IPS-20b (cell line): ENCODE results near the gene GAB1.

ENCODE experiments used
- H3K27ac ChIP-seq: one replicate; pipeline ENCODE4 v1.5.1; 2013; ENCODE audit warnings: low read length
- H3K27me3 ChIP-seq: 2 replicates; pipeline ENCODE4 v1.6.1; 2013; ENCODE audit warnings: mild to moderate bottlenecking, low read length, inconsistent platforms; ENCODE audit not compliant: insufficient read depth
- H3K36me3 ChIP-seq: 2 replicates; pipeline ENCODE4 v1.6.1; 2013; ENCODE audit warnings: low read depth, mild to moderate bottlenecking, inconsistent platforms, low read length, moderate library complexity; ENCODE audit not compliant: insufficient read depth
- H3K4me1 ChIP-seq: 2 replicates; pipeline ENCODE4 v1.6.1; 2013; ENCODE audit warnings: mild to moderate bottlenecking, control low read depth, inconsistent platforms, low read length, moderate library complexity; ENCODE audit not compliant: insufficient read depth
- H3K4me3 ChIP-seq: 2 replicates; pipeline ENCODE4 v1.5.1; 2013; ENCODE audit warnings: mild to moderate bottlenecking, low read length, inconsistent platforms
- H3K9ac ChIP-seq: 2 replicates; pipeline ENCODE4 v1.6.1; 2013; ENCODE audit warnings: low read depth, mild to moderate bottlenecking, inconsistent platforms, low read length, moderate library complexity
- H3K9me3 ChIP-seq: 2 replicates; pipeline ENCODE4 v1.6.1; 2013; ENCODE audit warnings: mild to moderate bottlenecking, low read depth, low read length, inconsistent platforms; ENCODE audit not compliant: insufficient read depth

Gene GAB1

GRCh38 chr4:143407888-143408287, 71.2 kb downstream of the GAB1 start:
- Histone ChIP-seq H3K4me1 (0 out of 2 replicates have a peak, but pooled peaks cover 7% of the 10 kb centered on the region), H3K9ac (no peak overlapping the region), H3K27ac (no peak overlapping the region)

GRCh38 chr4:143410015-143410414, 73.3 kb downstream of the GAB1 start:
- no peak overlapping the region for H3K4me3 ChIP-seq
- no peaks in the 10 kb centered on the region for H3K27me3 ChIP-seq
- H3K36me3 ChIP-seq, result no peaks in the 10 kb centered on the region
- H3K9ac ChIP-seq, result no peak overlapping the region
- H3K4me1 ChIP-seq, result 0 out of 2 replicates have a peak, but pooled peaks cover 7% of the 10 kb centered on the region
- no peaks in the 10 kb centered on the region for H3K9me3 ChIP-seq
- no peak overlapping the region for H3K27ac ChIP-seq

More at GRCh38 chr4:143407888-143408287, 71.2 kb downstream of the GAB1 start:
- no peaks in the 10 kb centered on the region for H3K27me3 ChIP-seq
- no peaks in the 10 kb centered on the region for H3K36me3 ChIP-seq
- no peak overlapping the region for H3K4me3 ChIP-seq
- H3K9me3 ChIP-seq, result no peaks in the 10 kb centered on the region

- Histone ChIP-seq H3K4me1 (0 out of 2 replicates have a peak, but pooled peaks cover 7% of the 10 kb centered on the region), H3K4me3 (no peak overlapping the region), H3K36me3 (no peaks in the 10 kb centered on the region), H3K9ac (no peak overlapping the region), H3K9me3 (no peaks in the 10 kb centered on the region), H3K27ac (no peak overlapping the region), H3K27me3 (no peaks in the 10 kb centered on the region)
These were observed 75.1 kb downstream of the GAB1 start for GRCh38 chr4:143411527-143412419.

- Histone ChIP-seq H3K4me1 (0 out of 2 replicates have a peak, but pooled peaks cover 4% of the 10 kb centered on the region), H3K36me3 (no peaks in the 10 kb centered on the region), H3K9me3 (no peaks in the 10 kb centered on the region), H3K4me3 (no peak overlapping the region), H3K27ac (no peak overlapping the region), H3K27me3 (no peaks in the 10 kb centered on the region), H3K9ac (no peak overlapping the region)
These were observed 75.7 kb downstream of the GAB1 start for GRCh38 chr4:143412420-143412758.

- no peaks in the 10 kb centered on the region for H3K9me3 ChIP-seq
- H3K4me3 ChIP-seq, result no peak overlapping the region
- H3K36me3 ChIP-seq, result no peaks in the 10 kb centered on the region
- no peak overlapping the region for H3K27ac ChIP-seq
- H3K27me3 ChIP-seq, result no peaks in the 10 kb centered on the region
- H3K4me1 ChIP-seq, result no peaks in the 10 kb centered on the region
- no peak overlapping the region for H3K9ac ChIP-seq
These were observed 81.2 kb downstream of the GAB1 start for GRCh38 chr4:143417679-143418403.

- no peaks in the 10 kb centered on the region for H3K36me3 ChIP-seq
- no peaks in the 10 kb centered on the region for H3K27me3 ChIP-seq
- H3K4me1 ChIP-seq, result no peaks in the 10 kb centered on the region
- no peak overlapping the region for H3K4me3 ChIP-seq
- no peak overlapping the region for H3K9ac ChIP-seq
- no peaks in the 10 kb centered on the region for H3K9me3 ChIP-seq
- no peak overlapping the region for H3K27ac ChIP-seq
These were observed 83.6 kb downstream of the GAB1 start for GRCh38 chr4:143420227-143420626.

- Histone ChIP-seq H3K27me3 (no peaks in the 10 kb centered on the region), H3K27ac (no peak overlapping the region), H3K36me3 (no peaks in the 10 kb centered on the region), H3K4me3 (no peak overlapping the region), H3K9me3 (no peaks in the 10 kb centered on the region), H3K4me1 (no peaks in the 10 kb centered on the region), H3K9ac (no peak overlapping the region)
These were observed 84.9 kb downstream of the GAB1 start for GRCh38 chr4:143421609-143422008.

- H3K4me3 ChIP-seq, result no peak overlapping the region
- peaks cover under 1% of the 10 kb centered on the region; the same call in 1 of the 2 replicates for H3K36me3 ChIP-seq
- no peaks in the 10 kb centered on the region for H3K27me3 ChIP-seq
- no peaks in the 10 kb centered on the region for H3K9me3 ChIP-seq
- no peak overlapping the region for H3K27ac ChIP-seq
- H3K9ac ChIP-seq, result no peak overlapping the region
- peaks cover 4% of the 10 kb centered on the region; the same call in 1 of the 2 replicates for H3K4me1 ChIP-seq
These were observed 87.6 kb downstream of the GAB1 start for GRCh38 chr4:143424276-143424675.

- Histone ChIP-seq H3K9ac (peak overlapping the region; percentile 59; the same call in 1 of the 2 replicates), H3K4me1 (peaks cover 21% of the 10 kb centered on the region), H3K36me3 (peaks cover 8% of the 10 kb centered on the region; the same call in 1 of the 2 replicates), H3K27me3 (no peaks in the 10 kb centered on the region), H3K27ac (peak overlapping the region; percentile 62), H3K4me3 (no peak overlapping the region), H3K9me3 (no peaks in the 10 kb centered on the region; the same call in 1 of the 2 replicates)
These were observed 95.0 kb downstream of the GAB1 start for GRCh38 chr4:143431526-143432257.

GRCh38 chr4:143432258-143432591, 95.5 kb downstream of the GAB1 start:
- H3K4me3 ChIP-seq, result no peak overlapping the region
- H3K9me3 ChIP-seq, result no peaks in the 10 kb centered on the region; the same call in 1 of the 2 replicates
- peaks cover 17% of the 10 kb centered on the region for H3K4me1 ChIP-seq
- H3K27ac ChIP-seq, result no peak overlapping the region
- H3K27me3 ChIP-seq, result no peaks in the 10 kb centered on the region
- H3K36me3 ChIP-seq, result peaks cover 8% of the 10 kb centered on the region; the same call in 1 of the 2 replicates
- peak overlapping the region; percentile 19; the same call in 1 of the 2 replicates for H3K9ac ChIP-seq

GRCh38 chr4:143433231-143433630, 96.6 kb downstream of the GAB1 start:
- no peak overlapping the region for H3K9ac ChIP-seq
- no peaks in the 10 kb centered on the region; the same call in 1 of the 2 replicates for H3K9me3 ChIP-seq
- H3K27me3 ChIP-seq, result no peaks in the 10 kb centered on the region
- peaks cover 14% of the 10 kb centered on the region; the same call in 1 of the 2 replicates for H3K36me3 ChIP-seq
- H3K27ac ChIP-seq, result no peak overlapping the region
- peaks cover 17% of the 10 kb centered on the region for H3K4me1 ChIP-seq
- no peak overlapping the region for H3K4me3 ChIP-seq
